ENCODE measurements around the gene ZDHHC11B.
A peak's percentile ranks its signal among the peaks of the same experiment; 100 is the strongest.
"Not testable (repeated sequence)": the region's sequence is repeated elsewhere in the genome, so short reads cannot be mapped to it uniquely, and the experiment has no call there.

ZDHHC11B gene

DNA sequence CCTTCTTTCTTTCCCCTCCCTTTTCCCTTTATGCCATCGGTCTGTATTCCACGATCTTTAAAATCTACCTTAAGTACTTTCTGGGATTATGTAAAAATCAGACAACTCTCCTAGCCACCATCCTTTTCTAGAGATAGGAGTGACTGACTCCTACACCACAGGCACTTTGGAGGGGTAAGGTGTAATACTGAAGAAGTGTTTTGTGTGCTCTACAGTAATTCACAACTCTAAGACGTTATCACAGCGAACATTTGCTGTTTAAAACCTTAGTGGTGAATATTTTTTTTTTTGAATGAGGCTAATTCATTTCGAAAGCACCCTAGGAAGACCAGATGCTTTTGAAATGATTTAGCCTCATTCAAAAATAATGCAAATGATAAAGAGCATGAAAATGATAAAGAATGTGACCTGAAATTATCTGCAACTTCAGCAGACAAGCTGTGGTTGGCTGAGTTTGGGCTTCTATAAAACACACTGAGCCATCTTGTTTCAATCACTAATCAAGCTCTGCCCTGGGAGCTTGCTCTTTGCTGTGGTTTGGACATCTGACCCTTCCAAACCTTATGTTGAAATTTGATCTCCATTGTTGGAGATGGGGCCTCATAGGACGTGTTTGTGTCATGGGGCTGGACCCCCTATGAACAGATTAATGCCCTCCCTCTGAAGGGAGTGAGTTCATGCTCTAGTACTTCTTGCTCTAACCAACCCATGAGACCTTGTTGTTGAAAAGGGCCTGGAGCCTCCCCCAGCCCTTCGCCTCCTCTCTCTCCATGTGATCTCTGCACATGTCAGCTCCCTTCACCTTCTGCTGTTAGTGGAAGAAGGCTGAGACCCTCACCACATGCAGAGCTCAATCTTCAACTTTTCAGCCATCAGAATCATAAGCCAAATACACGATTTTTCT lies 70.1 kb downstream of the ZDHHC11B start:
- DNase-seq = not testable (repeated sequence)

DNA sequence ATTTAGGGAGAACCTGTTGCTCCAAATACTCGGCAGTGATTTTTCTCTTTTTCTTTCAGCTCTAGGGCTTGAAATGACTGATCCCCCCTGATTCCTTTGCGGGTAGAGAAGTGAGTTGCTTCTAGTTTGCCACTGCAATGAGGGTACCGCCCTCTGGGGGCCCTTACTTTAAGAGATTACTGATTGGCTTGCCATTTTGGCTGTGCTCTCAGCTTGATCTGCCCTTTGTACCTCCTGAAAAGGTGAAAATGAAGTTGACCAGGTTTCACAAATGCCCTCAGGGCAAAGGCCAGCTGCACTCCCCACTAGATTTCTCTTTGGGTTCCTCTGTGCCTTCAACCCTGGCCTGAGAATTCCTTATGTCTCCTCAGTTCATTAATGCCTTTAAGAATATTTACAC lies 70.8 kb downstream of the ZDHHC11B start:
- DNase-seq = not testable (repeated sequence)

DNA sequence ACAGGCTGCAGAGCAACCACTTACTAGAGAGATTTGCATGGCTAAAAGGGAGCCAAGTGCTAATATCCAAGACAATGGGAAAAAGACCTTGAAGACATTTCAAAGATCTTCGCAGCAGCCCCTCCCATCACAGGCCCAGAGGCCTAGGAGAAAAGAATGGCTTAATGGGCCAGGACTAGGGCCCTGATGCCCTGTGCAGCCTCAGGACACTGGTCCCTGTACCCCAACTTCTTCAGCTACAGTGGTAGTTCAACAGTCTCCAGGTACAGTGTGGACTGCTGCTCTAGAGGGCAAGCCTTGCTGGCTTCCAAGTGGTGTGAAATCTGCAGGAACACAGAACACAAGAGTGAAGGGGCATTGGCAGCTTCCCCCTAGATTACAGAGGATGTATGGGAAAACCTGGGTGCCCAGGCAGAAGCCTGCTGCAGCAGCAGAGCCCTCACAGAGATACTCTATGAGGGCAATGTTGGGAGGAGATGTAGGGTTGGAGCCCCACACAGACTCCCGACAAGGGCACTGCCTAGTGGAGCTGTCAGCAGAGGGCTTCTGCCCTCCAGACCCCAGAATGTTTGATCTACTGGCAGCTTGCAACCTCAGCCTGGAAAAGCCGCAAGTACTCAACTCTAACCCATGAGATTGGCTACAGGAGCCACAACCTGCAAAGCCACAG lies 75.5 kb downstream of the ZDHHC11B start:
- not testable (repeated sequence) for DNase-seq

DNA sequence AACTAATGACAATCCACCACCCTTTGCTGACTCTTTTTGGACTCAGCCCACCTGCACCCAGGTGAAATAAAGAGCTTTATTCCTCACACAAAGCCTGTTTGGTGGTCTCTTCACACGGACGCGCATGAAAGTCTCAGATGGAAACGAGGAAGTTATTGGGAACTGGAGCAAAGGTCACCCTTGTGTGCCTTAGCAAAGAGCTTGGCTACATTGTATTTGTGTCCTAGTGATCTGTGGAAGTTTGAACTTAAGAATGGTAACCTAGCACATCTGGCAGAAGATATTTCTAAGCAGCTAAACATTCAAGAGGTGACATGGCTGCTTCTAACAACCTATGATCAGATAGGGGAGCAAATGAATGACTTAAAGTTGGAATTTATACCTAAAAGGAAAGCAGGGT lies 76.2 kb downstream of the ZDHHC11B start:
- not testable (repeated sequence) for DNase-seq

DNA sequence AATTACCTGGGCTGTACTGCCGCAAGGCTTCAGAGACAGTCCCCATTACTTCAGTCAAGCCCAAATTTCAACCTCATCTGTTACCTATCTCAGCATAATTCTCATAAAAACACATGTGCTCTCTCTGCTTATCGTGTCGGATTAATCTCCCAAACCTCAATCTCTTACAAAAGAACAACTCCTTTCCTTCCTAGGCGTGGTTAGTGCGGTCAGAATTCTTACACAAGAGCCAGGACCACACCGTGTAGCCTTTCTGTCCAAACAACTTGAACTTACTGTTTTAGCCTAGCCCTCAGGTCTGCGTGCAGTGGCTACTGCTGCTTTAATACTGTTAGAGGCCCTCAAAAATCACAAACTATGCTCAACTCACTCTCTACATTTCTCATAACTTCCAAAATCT lies 78.4 kb downstream of the ZDHHC11B start:
- not testable (repeated sequence) for DNase-seq

DNA sequence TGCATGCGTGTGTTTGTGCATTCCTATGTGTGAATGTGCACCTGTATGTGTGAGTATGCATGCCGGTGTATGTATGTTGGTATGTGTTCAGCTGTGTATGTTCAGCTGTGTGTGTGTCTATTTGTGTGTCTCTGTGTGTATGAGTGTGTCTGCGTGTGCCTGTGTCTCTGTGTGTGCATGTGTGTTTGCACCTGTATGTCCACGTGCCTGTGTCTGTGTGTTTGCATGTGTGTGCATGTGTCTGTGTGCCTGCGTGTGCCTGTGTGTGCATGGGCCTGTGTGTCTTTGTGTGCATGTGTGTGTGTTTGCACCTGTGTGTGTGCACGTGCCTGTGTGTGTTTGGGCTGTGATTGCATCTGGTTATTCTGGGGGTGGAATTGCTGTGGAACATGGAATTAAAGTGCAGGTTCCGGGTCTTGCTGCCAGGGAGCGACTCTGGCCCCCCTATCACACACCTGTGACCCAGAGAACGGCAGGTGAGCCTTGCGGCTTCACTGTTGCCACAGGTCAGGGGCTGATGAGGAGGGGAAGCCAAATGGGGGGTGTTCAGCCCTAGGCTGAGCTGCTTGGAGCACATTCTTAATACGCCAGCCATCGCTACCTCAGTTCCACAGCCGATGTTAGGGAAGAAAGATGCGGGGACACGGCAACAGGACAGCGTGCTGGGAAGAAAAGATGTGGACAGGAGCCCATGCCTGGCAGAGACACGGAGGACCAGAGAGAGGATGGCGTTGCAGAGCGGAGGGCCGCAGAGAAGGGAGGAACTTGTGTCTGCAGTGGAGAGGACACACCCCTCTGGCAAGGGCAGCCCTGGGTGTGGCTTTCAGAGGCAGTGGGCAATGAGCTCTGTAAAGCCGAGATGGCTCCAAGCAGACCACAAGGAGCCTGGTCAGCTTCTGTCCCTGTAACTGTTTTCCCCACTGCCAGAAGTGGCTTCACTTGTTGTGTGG lies 87.5 kb downstream of the ZDHHC11B start:
- DNase-seq = not testable (repeated sequence)

DNA sequence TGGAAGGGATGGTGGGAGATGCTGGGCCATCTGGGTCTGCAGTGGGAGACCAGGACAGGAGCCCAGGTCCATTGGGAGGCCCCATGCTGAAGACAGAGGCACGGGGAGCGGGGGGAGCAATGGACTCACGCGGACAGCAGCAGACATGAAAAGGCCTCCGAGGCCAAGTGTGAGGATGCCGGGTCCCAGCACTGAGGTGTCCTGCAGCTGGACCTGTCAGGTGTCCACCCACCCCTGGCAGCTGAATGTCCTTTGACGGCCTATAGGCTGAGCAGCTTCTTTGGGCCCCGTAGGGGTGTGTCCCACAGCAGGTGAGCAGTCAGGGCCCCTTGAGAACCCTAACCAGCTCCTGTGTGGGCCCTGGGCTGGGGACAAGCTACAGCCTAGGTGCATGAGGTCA lies 88.3 kb downstream of the ZDHHC11B start:
- DNase-seq = not testable (repeated sequence)

DNA sequence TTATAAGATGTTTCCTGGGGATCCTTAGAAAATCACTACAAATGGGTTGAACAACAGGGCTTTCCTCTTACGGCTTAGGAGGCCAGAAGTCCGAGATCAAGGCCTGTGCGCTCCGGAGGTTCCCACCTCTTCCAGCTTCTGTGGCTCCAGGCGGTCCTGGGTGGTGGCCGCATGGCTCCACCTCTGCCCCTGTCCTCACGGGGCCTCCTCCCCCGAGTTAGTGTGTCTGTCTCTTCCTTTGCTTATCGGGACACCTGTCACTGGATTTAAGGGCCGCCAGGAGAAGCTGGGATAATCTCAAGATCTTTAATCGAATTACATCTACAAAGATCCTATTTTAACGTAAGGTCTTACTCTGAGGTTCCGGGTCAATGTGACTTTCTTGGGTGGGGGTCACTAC lies 89.1 kb downstream of the ZDHHC11B start:
- not testable (repeated sequence) for DNase-seq

DNA sequence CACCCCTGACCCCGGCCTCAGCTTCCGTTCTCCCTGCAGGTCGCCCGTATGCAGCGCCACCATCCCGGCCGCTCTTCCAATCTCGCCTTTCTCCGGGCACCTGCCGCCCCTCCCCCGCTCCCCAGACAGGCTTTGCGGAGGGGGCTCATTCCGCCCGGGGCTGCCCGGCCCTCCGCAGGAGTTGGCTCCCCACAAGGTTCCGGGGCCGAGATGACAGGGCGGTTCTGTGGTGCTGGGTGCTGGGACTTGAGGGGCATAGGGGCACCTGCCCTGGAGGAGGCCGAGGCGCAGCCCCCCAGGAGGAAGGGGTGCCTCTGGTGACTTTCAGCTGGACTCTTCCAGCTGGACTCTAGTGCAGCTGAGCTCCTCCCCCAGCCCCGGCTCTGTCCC lies 90.5 kb downstream of the ZDHHC11B start:
- not testable (repeated sequence) for DNase-seq

DNA sequence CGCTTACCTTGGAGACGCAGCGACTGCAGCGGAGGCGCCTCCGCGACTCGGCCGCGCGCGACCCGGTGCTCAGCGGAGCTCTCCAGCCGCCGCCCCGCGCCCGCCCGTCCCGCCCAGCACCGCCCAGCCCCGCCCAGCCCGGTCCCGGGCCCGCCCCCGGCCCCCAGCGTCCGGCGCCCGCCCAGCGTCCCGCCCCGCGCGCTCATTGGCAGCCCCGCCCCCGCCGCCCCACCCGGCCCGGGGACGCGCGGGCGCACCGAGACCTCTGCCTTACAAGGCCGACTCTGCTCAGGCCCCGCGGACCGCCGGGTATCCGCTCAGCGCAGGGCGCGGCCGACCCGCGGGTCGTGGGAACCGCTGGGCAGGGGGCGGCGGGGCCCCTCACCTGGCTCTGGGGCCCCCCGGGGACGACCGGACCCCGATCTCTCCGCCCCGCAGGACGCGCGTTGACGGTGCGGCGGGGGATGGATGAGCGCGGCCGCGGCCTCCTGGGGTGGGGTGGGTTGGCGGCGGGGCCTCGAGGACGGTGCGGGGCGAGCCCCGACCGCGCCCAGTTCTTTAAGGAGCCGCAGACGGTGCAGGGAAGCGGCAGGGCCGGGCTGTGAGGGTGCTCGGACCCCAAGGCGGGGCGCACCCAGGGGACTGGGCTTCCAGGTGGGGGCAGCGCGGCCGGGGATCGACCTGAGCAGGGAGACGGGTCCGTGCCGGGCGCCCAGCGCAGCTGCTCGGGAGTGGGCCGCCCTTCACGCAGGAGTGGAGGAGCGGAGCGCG lies 91.1 kb downstream of the ZDHHC11B start, which contains the start of gene TPPP:
Gene TPPP (minus strand): TSS at position 82 of the 771 bp plus-strand sequence. CDS start 15,292 bp downstream, outside the sequence.
- peak; percentile 83 for DNase-seq

DNA sequence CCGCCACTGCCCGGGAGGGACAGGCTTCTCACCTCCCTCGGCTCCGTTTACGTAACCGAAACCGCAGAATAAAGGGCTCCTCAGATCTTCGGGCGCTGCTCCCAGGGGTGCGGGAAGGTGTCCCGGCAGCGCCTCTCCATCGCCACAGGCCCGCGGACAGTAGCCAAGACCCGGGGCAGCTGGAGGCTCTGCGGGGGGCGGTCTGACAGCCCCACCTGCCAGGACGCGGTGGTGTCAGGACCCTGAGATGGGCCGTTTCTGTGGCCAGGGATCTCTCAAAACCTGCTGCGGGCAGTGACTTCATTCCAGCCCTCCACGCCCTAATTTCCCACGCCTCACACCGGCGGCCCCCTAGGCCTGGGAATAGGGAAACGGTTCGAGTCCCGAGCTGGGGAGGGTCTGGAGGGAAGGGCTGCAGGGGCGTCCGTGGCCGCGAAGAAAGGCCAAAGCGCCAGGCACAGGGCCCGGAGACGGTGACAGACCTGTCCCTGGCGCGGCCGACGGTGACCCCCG lies 91.9 kb downstream of the ZDHHC11B start:
- DNase-seq = peak; percentile 53

DNA sequence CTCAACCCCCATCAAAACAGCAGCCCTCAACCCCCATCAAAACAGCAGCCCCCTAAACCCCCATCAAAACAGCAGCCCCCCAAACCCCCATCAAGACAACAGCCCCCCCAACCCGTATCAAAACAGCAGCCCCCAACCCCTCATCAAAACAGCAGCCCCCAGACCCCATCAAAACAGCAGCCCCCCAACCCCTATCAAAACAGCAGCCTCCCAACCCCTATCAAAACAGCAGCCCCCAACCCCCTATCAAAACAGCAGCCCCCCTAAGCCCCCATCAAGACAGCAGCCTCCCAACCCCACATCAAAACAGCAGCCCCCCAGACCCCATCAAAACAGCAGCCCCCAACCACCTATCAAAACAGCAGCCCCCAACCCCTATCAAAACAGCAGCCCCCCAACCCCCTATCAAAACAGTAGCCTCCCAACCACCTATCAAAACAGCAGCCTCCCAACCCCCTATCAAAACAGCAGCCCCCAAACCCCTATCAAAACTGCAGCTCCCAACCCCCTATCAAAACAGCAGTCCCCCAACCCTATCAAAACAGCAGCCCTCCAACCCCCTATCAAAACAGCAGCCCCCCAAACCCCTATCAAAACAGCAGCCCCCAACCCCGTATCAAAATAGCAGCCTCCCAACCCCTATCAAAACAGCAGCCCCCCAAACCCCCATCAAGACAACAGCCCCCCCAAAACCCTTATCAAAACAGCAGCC lies 92.6 kb downstream of the ZDHHC11B start:
- DNase-seq = no peak

DNA sequence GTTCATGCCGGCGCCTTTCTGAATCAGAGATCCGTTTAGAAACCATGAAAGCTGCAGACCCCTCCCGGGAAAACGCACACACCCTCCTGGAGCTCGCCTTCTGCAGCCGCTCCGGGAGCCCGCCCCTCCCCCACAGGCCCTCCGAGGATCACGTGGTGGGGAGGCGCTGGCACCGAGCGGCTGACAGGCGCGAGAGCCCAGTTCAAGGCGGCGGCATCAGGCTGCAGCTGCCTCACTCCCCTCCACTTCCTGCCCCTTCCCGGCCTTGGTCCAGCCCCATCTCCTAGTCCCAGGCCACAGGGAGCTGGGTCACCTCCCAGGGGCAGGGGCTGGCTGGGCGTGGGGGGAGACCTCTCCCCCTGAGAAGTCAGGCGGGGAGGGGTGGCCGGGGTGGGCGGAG lies 93.5 kb downstream of the ZDHHC11B start:
- DNase-seq = not testable (repeated sequence)

DNA sequence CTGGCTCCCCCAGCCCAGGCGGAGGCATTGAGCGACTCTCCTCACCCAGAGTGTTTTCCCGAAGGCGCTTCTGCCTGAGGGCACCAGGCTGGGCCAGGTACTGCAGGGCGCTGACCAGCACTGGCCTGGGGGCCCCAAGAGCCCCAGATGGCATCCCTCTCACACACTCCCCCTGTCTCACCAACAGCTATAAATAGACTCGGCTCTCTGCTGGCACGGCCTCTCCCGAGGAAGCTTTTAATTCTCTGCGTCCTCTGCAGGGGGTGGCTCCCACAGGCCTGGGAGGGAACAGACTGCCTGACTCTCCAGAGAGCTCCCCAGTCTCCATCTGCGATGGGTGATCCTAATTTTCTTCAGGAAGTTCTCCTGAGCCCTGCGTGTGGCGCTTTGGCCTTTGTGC lies 94.2 kb downstream of the ZDHHC11B start:
- DNase-seq = not testable (repeated sequence)

DNA sequence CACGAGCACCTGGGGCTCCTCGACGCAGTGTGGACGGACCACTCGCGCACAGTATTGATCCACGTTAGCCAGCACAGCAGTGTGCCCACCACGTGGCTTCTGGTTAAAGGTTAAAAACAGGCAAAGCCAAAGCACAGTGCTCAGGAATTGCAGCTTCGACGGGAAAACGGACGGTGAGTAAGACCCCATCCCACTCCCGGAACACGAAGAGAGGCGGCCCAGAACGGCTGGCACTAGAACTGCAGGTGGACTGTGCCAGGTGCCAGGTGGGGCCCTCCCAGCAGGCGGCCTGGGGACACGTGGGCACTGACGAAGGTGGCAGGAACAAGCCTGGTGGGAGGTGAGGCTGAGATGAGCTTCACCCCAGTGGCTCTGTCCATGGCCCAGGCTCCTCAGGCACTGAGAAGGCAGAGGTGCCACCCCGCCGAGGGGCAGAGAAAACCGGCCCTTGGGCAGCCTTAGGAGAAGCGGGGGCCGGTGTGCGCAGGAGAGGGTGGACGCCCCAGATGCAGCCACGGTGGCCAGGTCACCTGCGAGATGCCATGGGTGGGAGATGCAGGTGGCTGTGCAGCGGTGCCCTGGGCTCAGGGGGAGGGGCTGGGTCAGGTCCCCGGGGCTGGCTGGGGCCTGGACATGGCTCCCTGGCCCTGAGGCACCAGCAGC lies 96.0 kb downstream of the ZDHHC11B start:
- not testable (repeated sequence) for DNase-seq

DNA sequence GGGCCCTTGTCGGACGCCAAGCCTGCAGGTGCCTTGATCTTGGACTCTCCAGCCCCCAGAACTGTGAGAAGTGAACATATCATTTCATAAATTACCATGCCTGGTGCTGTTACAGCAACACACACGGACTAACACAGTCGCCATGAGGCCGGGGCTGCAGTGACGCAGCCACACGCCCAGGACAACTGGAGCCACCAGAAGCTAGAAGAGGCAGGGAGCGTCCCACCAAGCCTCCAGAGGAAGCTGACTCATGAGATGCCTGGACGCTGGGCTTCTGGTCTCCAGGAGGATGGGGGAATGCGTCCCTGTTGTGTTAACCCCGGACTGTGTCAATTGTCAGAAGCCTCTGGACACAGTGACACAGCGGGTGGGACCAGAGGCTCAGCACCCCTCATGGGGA lies 97.6 kb downstream of the ZDHHC11B start:
- DNase-seq = not testable (repeated sequence)

DNA sequence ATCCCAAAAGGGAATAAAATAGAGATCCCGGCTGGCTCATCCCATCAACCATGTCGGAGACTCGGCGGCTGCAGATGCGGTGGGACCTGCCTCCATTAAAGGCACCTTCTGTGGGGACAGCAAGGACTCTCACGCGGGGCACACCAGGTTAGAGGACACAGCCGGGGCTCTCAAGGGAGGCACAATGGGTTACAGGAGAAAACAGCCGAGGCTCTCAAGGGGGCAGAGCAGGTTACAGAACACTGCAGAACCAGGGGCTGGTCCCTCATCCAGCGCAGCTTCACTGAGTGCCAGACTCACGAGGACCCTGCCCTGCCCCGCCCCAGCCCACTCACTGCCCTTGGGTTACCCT lies 98.4 kb downstream of the ZDHHC11B start:
- not testable (repeated sequence) for DNase-seq

DNA sequence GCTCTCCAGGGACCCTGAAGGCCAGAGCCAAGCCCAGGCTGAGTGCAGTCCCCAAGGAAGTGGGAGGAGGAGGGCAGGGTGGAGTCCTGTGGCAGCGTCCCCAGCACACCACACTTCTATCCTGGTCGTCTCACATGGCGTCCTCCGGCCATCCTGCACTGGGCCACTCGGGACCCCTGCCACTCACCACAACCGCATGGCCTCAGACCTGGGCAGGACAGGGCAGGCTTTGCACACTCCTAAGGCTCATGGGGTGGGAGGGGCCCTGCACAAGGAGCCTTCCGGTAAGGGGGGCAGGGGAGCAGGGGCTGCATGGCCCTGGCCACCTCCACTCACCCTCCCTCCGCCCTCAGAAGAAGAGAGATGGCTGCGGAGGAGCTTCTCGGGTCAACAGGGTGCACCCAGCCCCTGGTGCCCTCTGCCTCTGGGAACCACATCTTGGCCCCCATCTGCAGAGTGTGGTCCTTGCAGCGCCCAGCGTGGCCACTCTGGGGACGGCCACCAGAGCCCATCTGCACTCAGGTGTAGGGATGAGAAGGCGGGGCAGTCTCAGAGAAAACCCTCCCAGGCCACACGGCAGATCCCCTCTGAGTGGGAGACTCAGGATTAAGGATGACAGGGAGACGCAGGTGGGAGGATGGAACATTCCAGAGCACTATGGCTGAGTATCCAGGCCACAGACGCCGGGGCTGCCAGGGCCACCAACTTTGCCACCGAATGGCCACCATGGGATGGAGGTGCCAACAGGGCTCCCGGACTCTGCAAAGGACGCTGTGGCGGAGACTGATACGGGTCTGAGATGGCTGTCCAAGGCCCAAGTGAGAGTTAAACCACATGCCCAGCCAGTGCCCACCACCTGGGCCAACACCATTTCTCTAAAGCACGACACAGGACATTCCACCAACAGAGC lies 99.0 kb downstream of the ZDHHC11B start:
- DNase-seq = no peak

DNA sequence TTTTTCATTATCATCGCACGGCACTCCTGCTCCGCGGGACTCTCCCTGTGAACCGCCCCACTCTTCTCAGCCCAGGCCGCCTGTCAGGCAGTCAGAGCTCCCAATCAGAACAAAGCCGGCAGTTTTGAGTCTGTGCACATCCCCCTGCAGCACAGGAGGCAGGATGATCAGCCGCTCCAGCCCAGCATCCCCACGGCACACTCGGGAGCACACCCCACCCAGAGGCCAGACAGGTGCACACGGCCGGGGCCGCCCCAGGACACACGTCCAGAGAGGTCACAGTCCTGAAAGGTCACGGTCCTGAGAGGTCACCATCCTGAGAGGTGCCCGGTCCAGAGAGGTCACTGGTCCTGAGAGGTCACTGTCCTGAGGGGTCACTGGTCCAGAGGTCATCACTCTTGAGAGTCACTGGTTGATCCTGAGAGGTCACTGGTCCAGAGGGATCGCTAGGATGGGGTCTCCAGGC lies 99.7 kb downstream of the ZDHHC11B start:
- no peak for DNase-seq

Data from CD4-positive, alpha-beta T cell treated with Interleukin-17A for 1 hour (primary cell).